GM12874 (cell line): ENCODE results near the gene IRF1.

Experiments
- CTCF ChIP-seq: IDR thresholded peaks from 2 replicates; pipeline ENCODE4 v1.5.1; 2011; ENCODE audit warnings: low read depth, mild to moderate bottlenecking, control low read depth, low read length, moderate library complexity; ENCODE audit not compliant: insufficient read depth

Gene IRF1

GRCh38 chr5:132472431-132472830 lies 18.1 kb downstream of the IRF1 start:
- TF ChIP-seq CTCF, result no peak

- TF ChIP-seq CTCF, result no peak
These were observed 18.6 kb downstream of the IRF1 start for GRCh38 chr5:132471944-132472343.

- TF ChIP-seq CTCF, result no peak
These were observed 19.2 kb downstream of the IRF1 start for GRCh38 chr5:132471151-132471907.

GRCh38 chr5:132470596-132470995 lies 20.0 kb downstream of the IRF1 start:
- no peak for TF ChIP-seq CTCF

GRCh38 chr5:132470010-132470392 lies 20.6 kb downstream of the IRF1 start:
- TF ChIP-seq CTCF, result no peak

- TF ChIP-seq CTCF, result no peak; the same call in 1 of the 2 replicates
These were observed 21.1 kb downstream of the IRF1 start for GRCh38 chr5:132469380-132470009.

GRCh38 chr5:132468656-132469379 lies 21.8 kb downstream of the IRF1 start:
- TF ChIP-seq CTCF, result no peak
